ENCODE measurements around the gene EBP. TPM values are rescaled to one million over a fixed set of nuclear protein-coding genes. Genes with fewer than 3 reads are reported as not detected.

Gene EBP
- total and polyA plus RNA-seq, 2 donors (not counting 1 experiment from before 2014, with no cell fraction given) = 61.0 to 93.5 TPM

DNA sequence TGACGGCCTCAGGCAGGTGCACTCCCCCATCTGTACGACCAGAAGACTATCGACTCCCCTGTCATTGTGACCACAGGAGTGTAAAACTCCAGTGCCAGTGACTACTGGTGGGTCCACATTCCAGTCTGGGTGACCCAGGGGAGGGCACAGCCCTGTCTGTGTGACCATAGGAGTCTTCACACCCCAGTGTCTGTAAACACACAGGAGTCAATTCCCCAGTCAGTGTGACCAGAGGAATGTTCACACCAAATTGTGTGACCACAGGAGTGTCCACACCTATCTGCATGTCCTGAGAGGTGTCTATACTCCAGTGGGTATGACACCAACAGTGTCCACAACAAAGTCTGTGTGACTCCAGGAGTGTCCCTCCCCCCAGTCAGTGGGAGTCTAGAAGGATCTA, 33.6 kb upstream of the EBP start:
- TF ChIP-seq, protein P1, sequence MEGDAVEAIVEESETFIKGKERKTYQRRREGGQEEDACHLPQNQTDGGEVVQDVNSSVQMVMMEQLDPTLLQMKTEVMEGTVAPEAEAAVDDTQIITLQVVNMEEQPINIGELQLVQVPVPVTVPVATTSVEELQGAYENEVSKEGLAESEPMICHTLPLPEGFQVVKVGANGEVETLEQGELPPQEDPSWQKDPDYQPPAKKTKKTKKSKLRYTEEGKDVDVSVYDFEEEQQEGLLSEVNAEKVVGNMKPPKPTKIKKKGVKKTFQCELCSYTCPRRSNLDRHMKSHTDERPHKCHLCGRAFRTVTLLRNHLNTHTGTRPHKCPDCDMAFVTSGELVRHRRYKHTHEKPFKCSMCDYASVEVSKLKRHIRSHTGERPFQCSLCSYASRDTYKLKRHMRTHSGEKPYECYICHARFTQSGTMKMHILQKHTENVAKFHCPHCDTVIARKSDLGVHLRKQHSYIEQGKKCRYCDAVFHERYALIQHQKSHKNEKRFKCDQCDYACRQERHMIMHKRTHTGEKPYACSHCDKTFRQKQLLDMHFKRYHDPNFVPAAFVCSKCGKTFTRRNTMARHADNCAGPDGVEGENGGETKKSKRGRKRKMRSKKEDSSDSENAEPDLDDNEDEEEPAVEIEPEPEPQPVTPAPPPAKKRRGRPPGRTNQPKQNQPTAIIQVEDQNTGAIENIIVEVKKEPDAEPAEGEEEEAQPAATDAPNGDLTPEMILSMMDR (conservative IDR thresholded peaks at IDR 0.05 in 1 of 2, IDR thresholded peaks at IDR 0.05 in 1 of 2; ENCODE audit: low read depth in 1 of 2, low read length in 2 of 2) = no peak
- no peak for TF ChIP-seq EZH2 (IDR thresholded peaks at IDR 0.05; ENCODE audit: low read length, missing control alignments)
- H3K9me3 ChIP-seq (ENCODE audit: control insufficient read depth, insufficient read depth, low read depth, low read length) = no peaks in the 10 kb centered on the region
- H2AFZ ChIP-seq (ENCODE audit: low read length) = no peak overlapping the region
- H3K27me3 ChIP-seq (ENCODE audit: control insufficient read depth, insufficient read depth, low read length) = no peaks in the 10 kb centered on the region
- H4K20me1 ChIP-seq (ENCODE audit: control insufficient read depth, extremely low read depth, insufficient read depth, low read length) = no peaks in the 10 kb centered on the region
- no peak overlapping the region for H3K4me2 ChIP-seq (ENCODE audit: extremely low read depth, insufficient read depth, low read length)
- H3K36me3 ChIP-seq (ENCODE audit: control insufficient read depth, insufficient read depth, low read length) = no peaks in the 10 kb centered on the region
- no peak overlapping the region for H3K9ac ChIP-seq (ENCODE audit: insufficient read depth, low read length)
- H3K4me3 ChIP-seq (replicated peaks in 1 of 4; ENCODE audit: control extremely low read depth in 1 of 4, insufficient read depth in 1 of 4, low read depth in 3 of 4, low read length in 4 of 4) = no peak overlapping the region
- H3K4me1 ChIP-seq (ENCODE audit: control insufficient read depth, extremely low read depth, insufficient read depth, low read length) = peaks cover 2% of the 10 kb centered on the region
- no peak for DNase-seq (ENCODE audit: low read depth in 2 of 2)
- peak overlapping the region; percentile 30 for H3K27ac ChIP-seq (ENCODE audit: insufficient read depth, low read length)
- no peaks in the 10 kb centered on the region for H3K79me2 ChIP-seq (ENCODE audit: control insufficient read depth, insufficient read depth, low read length)

DNA sequence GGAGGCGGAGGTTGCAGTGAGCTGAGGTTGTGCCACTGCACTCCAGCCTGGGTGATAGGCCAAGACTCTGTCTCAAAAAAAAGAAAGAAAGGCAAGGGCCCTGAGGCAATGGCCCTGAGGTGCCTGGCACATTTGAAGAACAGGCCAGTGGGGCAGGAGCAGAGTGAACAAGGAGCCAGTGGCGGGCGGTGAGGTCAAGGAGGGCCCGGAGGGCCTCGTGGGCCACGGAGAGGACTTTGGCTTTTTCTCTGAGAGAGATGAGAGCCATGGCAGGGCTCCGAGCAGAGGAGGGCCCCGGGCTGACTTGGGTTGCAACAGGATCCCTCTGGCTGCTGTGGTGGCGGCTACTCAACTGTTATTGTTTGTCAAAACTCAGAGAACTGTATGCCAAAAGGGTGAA, 32.3 kb upstream of the EBP start:
- no peak overlapping the region for H3K9ac ChIP-seq (ENCODE audit: insufficient read depth, low read length)
- DNase-seq (ENCODE audit: low read depth in 2 of 2) = no peak
- H4K20me1 ChIP-seq (ENCODE audit: control insufficient read depth, extremely low read depth, insufficient read depth, low read length) = no peaks in the 10 kb centered on the region
- H3K4me1 ChIP-seq (ENCODE audit: control insufficient read depth, extremely low read depth, insufficient read depth, low read length) = peaks cover 2% of the 10 kb centered on the region
- TF ChIP-seq, protein P1 (conservative IDR thresholded peaks at IDR 0.05 in 1 of 2, IDR thresholded peaks at IDR 0.05 in 1 of 2; ENCODE audit: low read depth in 1 of 2, low read length in 2 of 2) = no peak
- no peak for TF ChIP-seq EZH2 (IDR thresholded peaks at IDR 0.05; ENCODE audit: low read length, missing control alignments)
- no peak overlapping the region for H3K4me2 ChIP-seq (ENCODE audit: extremely low read depth, insufficient read depth, low read length)
- no peak overlapping the region for H2AFZ ChIP-seq (ENCODE audit: low read length)
- no peak overlapping the region for H3K27ac ChIP-seq (ENCODE audit: insufficient read depth, low read length)
- no peak overlapping the region for H3K4me3 ChIP-seq (replicated peaks in 1 of 4; ENCODE audit: control extremely low read depth in 1 of 4, insufficient read depth in 1 of 4, low read depth in 3 of 4, low read length in 4 of 4)
- no peaks in the 10 kb centered on the region for H3K36me3 ChIP-seq (ENCODE audit: control insufficient read depth, insufficient read depth, low read length)
- H3K79me2 ChIP-seq (ENCODE audit: control insufficient read depth, insufficient read depth, low read length) = no peaks in the 10 kb centered on the region
- no peaks in the 10 kb centered on the region for H3K27me3 ChIP-seq (ENCODE audit: control insufficient read depth, insufficient read depth, low read length)
- H3K9me3 ChIP-seq (ENCODE audit: control insufficient read depth, insufficient read depth, low read depth, low read length) = no peaks in the 10 kb centered on the region

DNA sequence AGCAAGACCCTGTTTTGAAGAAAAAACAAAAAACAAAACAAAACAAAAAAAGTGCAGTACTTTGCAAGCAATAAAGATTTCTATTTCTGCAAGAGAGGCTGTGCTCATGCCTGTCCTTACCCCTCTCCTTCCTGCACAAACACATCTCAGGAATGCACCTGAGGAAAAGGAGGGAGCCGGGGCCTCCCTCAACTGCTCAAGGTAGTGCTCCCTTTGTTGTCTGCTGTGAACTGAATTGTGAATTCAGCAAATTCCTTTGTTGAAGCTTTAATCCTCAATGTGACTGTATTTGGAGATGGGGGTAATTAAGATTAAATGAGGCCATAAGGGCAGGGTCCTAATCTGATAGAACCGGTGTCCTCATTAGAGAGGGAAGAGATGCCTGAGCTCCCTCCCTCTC, 31.7 kb upstream of the EBP start:
- TF ChIP-seq EZH2 (IDR thresholded peaks at IDR 0.05; ENCODE audit: low read length, missing control alignments) = no peak
- TF ChIP-seq, protein P1 (conservative IDR thresholded peaks at IDR 0.05 in 1 of 2, IDR thresholded peaks at IDR 0.05 in 1 of 2; ENCODE audit: low read depth in 1 of 2, low read length in 2 of 2) = no peak
- no peak overlapping the region for H3K27ac ChIP-seq (ENCODE audit: insufficient read depth, low read length)
- no peak overlapping the region for H3K4me2 ChIP-seq (ENCODE audit: extremely low read depth, insufficient read depth, low read length)
- H3K36me3 ChIP-seq (ENCODE audit: control insufficient read depth, insufficient read depth, low read length) = no peaks in the 10 kb centered on the region
- no peak overlapping the region for H3K9ac ChIP-seq (ENCODE audit: insufficient read depth, low read length)
- no peaks in the 10 kb centered on the region for H3K27me3 ChIP-seq (ENCODE audit: control insufficient read depth, insufficient read depth, low read length)
- no peak overlapping the region for H3K4me3 ChIP-seq (replicated peaks in 1 of 4; ENCODE audit: control extremely low read depth in 1 of 4, insufficient read depth in 1 of 4, low read depth in 3 of 4, low read length in 4 of 4)
- peaks cover 2% of the 10 kb centered on the region for H3K4me1 ChIP-seq (ENCODE audit: control insufficient read depth, extremely low read depth, insufficient read depth, low read length)
- no peak for DNase-seq (ENCODE audit: low read depth in 2 of 2)
- H4K20me1 ChIP-seq (ENCODE audit: control insufficient read depth, extremely low read depth, insufficient read depth, low read length) = no peaks in the 10 kb centered on the region
- H3K9me3 ChIP-seq (ENCODE audit: control insufficient read depth, insufficient read depth, low read depth, low read length) = no peaks in the 10 kb centered on the region
- H2AFZ ChIP-seq (ENCODE audit: low read length) = no peak overlapping the region
- no peaks in the 10 kb centered on the region for H3K79me2 ChIP-seq (ENCODE audit: control insufficient read depth, insufficient read depth, low read length)

All from fibroblast of lung (primary cell).